IMR-90 (cell line): ENCODE data around the gene NUDT5. TPM values are rescaled to one million over a fixed set of nuclear protein-coding genes. Genes with fewer than 3 reads are reported as not detected.

Experiments
- ATAC-seq: fragments of 200-7000 bp; cut with Tn5 transposase; 2 replicates; pipeline ENCODE4 v1.9.1; 2020; ENCODE audit warnings: low read depth, mild to moderate bottlenecking, moderate library complexity
- BruUV-seq: library from RNA; stranded (reverse); fragments of 400-500 nt; replicated peaks from 2 replicates; lab custom pipeline; 2021; lab: Mats Ljungman, UMichigan
- CTCF ChIA-PET: fragments of 300-600 bp; formaldehyde crosslinking; extraction: SDS; loops from one replicate; lab custom pipeline; 2021; ENCODE audit warnings: antibody characterized with exemption; lab: Yijun Ruan, JAX
- POLR2A ChIA-PET: fragments of 300-600 bp; sonication (Branson Sonifier 250); formaldehyde crosslinking; loops from one replicate; lab custom pipeline; 2022; ENCODE audit warnings: antibody characterized with exemption; ENCODE audit not compliant: unreplicated experiment; lab: Charles Lee
- DNase-seq: peaks from one replicate; pipeline ENCODE4 v3.0.0; 2013
- H2AFZ ChIP-seq: replicated peaks from 2 replicates; pipeline ENCODE3; 2013; ENCODE audit warnings: low read length, mild to moderate bottlenecking; ENCODE audit not compliant: poor library complexity
- H2AK5ac ChIP-seq: 2 replicates; pipeline ENCODE4 v1.6.1; 2013; ENCODE audit warnings: low read depth, low read length, inconsistent platforms
- H2AK9ac ChIP-seq: replicated peaks from 2 replicates; pipeline ENCODE3; 2013; ENCODE audit warnings: mild to moderate bottlenecking, low read depth, low read length, moderate library complexity; ENCODE audit not compliant: poor library complexity
- H2BK120ac ChIP-seq: 2 replicates; pipeline ENCODE4 v1.6.1; 2013; ENCODE audit warnings: low read depth, low read length, inconsistent platforms
- H2BK15ac ChIP-seq: 3 replicates; pipeline ENCODE4 v1.6.1; 2013; ENCODE audit warnings: low read depth, low read length, inconsistent platforms
- H2BK20ac ChIP-seq: 2 replicates; pipeline ENCODE4 v1.6.1; 2013; ENCODE audit warnings: low read depth, mild to moderate bottlenecking, inconsistent platforms, low read length, moderate library complexity
- H2BK5ac ChIP-seq: 2 replicates; pipeline ENCODE4 v1.6.1; 2013; ENCODE audit warnings: mild to moderate bottlenecking, low read depth, low read length, inconsistent platforms; ENCODE audit not compliant: poor library complexity, severe bottlenecking
- H3K14ac ChIP-seq: replicated peaks from 2 replicates; pipeline ENCODE4 v1.6.1; 2013; ENCODE audit warnings: low read depth, low read length, inconsistent platforms
- H3K18ac ChIP-seq: 2 replicates; pipeline ENCODE4 v1.6.1; 2013; ENCODE audit warnings: low read depth, low read length, control low read depth
- H3K23ac ChIP-seq: 2 replicates; pipeline ENCODE4 v1.6.1; 2013; ENCODE audit warnings: low read depth, low read length, inconsistent platforms
- H3K27ac ChIP-seq: 2 replicates; pipeline ENCODE4 v1.5.1; 2013; ENCODE audit warnings: mild to moderate bottlenecking, control low read depth, low read length; ENCODE audit not compliant: insufficient read depth
- H3K27me3 ChIP-seq: 2 replicates; pipeline ENCODE4 v1.6.1; 2013; ENCODE audit warnings: low read length; ENCODE audit not compliant: control insufficient read depth, insufficient read depth
- H3K36me3 ChIP-seq: 2 replicates; pipeline ENCODE4 v1.6.1; 2013; ENCODE audit warnings: low read length, mixed read lengths; ENCODE audit not compliant: control insufficient read depth, insufficient read depth
- H3K4ac ChIP-seq: 2 replicates; pipeline ENCODE4 v1.6.1; 2013; ENCODE audit warnings: low read depth, low read length, inconsistent platforms
- H3K4me1 ChIP-seq: 2 replicates; pipeline ENCODE4 v1.6.1; 2013; ENCODE audit warnings: low read length, mixed read lengths; ENCODE audit not compliant: control insufficient read depth, insufficient read depth
- H3K4me2 ChIP-seq: 2 replicates; pipeline ENCODE4 v1.6.1; 2013; ENCODE audit warnings: low read depth, mild to moderate bottlenecking, control low read depth, low read length, moderate library complexity
- H3K4me3 ChIP-seq: 2 replicates; pipeline ENCODE4 v1.5.1; 2013; ENCODE audit warnings: low read depth, mild to moderate bottlenecking, control low read depth, low read length, moderate library complexity; ENCODE audit not compliant: insufficient read depth
- H3K56ac ChIP-seq: 2 replicates; pipeline ENCODE4 v1.6.1; 2013; ENCODE audit warnings: low read length, inconsistent platforms; ENCODE audit not compliant: insufficient read depth; ENCODE audit errors: extremely low read depth
- H3K79me1 ChIP-seq, 2 experiments: 2 replicates each; pipeline ENCODE4 v1.6.1; 2013; ENCODE audit warnings: low read length in 2 of 2, inconsistent platforms in 1 of 2, low read depth in 1 of 2
- H3K9ac ChIP-seq: 2 replicates; pipeline ENCODE4 v1.6.1; 2013; ENCODE audit warnings: low read depth, low read length, control low read depth
- H3K9me1 ChIP-seq: 2 replicates; pipeline ENCODE4 v1.6.1; 2013; ENCODE audit warnings: low read length, inconsistent platforms; ENCODE audit not compliant: insufficient read depth
- H3K9me3 ChIP-seq: 2 replicates; pipeline ENCODE4 v1.6.1; 2013; ENCODE audit warnings: low read length; ENCODE audit not compliant: control insufficient read depth, insufficient read depth
- H4K20me1 ChIP-seq: 2 replicates; pipeline ENCODE4 v1.6.1; 2013; ENCODE audit warnings: low read length, inconsistent platforms; ENCODE audit not compliant: insufficient read depth
- H4K5ac ChIP-seq: 2 replicates; pipeline ENCODE4 v1.6.1; 2013; ENCODE audit warnings: mild to moderate bottlenecking, low read depth, low read length, control low read depth
- H4K8ac ChIP-seq, 2 experiments: 2 replicates each; pipeline ENCODE4 v1.6.1; 2013; ENCODE audit warnings: low read depth in 2 of 2, low read length in 2 of 2, control low read depth in 1 of 2, inconsistent platforms in 1 of 2
- H4K91ac ChIP-seq: 2 replicates; pipeline ENCODE4 v1.6.1; 2013; ENCODE audit warnings: low read depth, low read length, inconsistent platforms; ENCODE audit not compliant: insufficient read depth
- BHLHE40 ChIP-seq: fragments of 150-350 bp; IDR thresholded peaks from 2 replicates; pipeline ENCODE4 v1.6.1; 2016; ENCODE audit warnings: mild to moderate bottlenecking, low read depth, low read length
- CEBPB ChIP-seq: IDR thresholded peaks from 2 replicates; pipeline ENCODE4 v1.6.1; 2012; ENCODE audit warnings: low read depth, low read length, improper control_type of control experiment
- CHD1 ChIP-seq: IDR thresholded peaks from 2 replicates; pipeline ENCODE4 v1.6.1; 2012; ENCODE audit warnings: low read depth, low read length, improper control_type of control experiment
- FOS ChIP-seq: fragments of 150-350 bp; IDR thresholded peaks from 2 replicates; pipeline ENCODE4 v1.6.1; 2016; ENCODE audit warnings: low read depth, low read length
- MAZ ChIP-seq: IDR thresholded peaks from 2 replicates; pipeline ENCODE4 v1.6.1; 2012; ENCODE audit warnings: low read depth, mild to moderate bottlenecking, low read length, improper control_type of control experiment, moderate library complexity, borderline replicate concordance
- MXI1 ChIP-seq: IDR thresholded peaks from 2 replicates; pipeline ENCODE4 v1.6.1; 2012; ENCODE audit warnings: low read depth, mild to moderate bottlenecking, low read length, moderate library complexity, borderline replicate concordance
- RAD21 ChIP-seq: IDR thresholded peaks from 2 replicates; pipeline ENCODE4 v1.6.1; 2012; ENCODE audit warnings: low read length, improper control_type of control experiment
- RFX5 ChIP-seq: IDR thresholded peaks from 2 replicates; pipeline ENCODE4 v1.8.0; 2012; ENCODE audit warnings: low read depth, mild to moderate bottlenecking, low read length, moderate library complexity
- SMC3 ChIP-seq: fragments of 150-350 bp; IDR thresholded peaks from 2 replicates; pipeline ENCODE4 v1.6.1; 2016; ENCODE audit warnings: low read depth, mild to moderate bottlenecking, antibody characterized with exemption, low read length, moderate library complexity
- WGBS, 2 experiments: methylation state at CpG; one replicate each; pipeline versions ENCODE4 v1.1.5 to v1.1.7; 2013; ENCODE audit warnings: missing lambda C conversion rate in 2 of 2; ENCODE audit not compliant: insufficient read length in 1 of 2; ENCODE audit errors: extremely low coverage in 2 of 2; 5-methylcytosine and 5-hydroxymethylcytosine counted together
- dilution Hi-C: fragments of 300-500 bp; cut with HindIII; formaldehyde crosslinking; loops from one replicate; pipeline ENCODE4 v1.14.3; 2018; ENCODE audit warnings: low sequenced_read_pairs; ENCODE audit not compliant: unreplicated experiment
- in situ Hi-C: fragments of 300-500 bp; cut with MboI; formaldehyde crosslinking; loops from 3 replicates; pipeline ENCODE4 v1.14.3; 2019; ENCODE audit warnings: low sequenced_read_pairs, inconsistent platforms, mixed read lengths
- intact Hi-C: fragments of 100-400 bp; cut with micrococcal nuclease; formaldehyde crosslinking; loops from 2 replicates; pipeline ENCODE4 v1.10.0; 2022
- polyA plus RNA-seq, 3 experiments: library from polyadenylated mRNA; depleted of rRNA; stranded (reverse); fragments of >200 nt; gene quantifications; 2 replicates each; pipeline ENCODE4 v1.2.3, GENCODE V29; 2012; ENCODE audit warnings: low replicate concordance in 1 of 3
- total RNA-seq: library from RNA; depleted of rRNA; stranded (reverse); fragments of >200 nt; gene quantifications from 2 replicates; pipeline ENCODE4 v1.2.3, GENCODE V29; 2012
- TF ChIP-seq, protein P1 (sequence below): conservative IDR thresholded peaks from 2 replicates; pipeline ENCODE4 v1.5.1; 2012; ENCODE audit warnings: mild to moderate bottlenecking, low read depth, low read length, improper control_type of control experiment
- TF ChIP-seq, protein P2 (sequence below): fragments of 150-350 bp; IDR thresholded peaks from 2 replicates; pipeline ENCODE4 v1.6.1; 2017; ENCODE audit warnings: mild to moderate bottlenecking, antibody characterized with exemption, low read length, low read depth

NUDT5 gene
- total and polyA plus RNA-seq, 2 of the 4 experiments (the other 2 are of a cell fraction), result 70.1 to 74.6 TPM

DNA sequence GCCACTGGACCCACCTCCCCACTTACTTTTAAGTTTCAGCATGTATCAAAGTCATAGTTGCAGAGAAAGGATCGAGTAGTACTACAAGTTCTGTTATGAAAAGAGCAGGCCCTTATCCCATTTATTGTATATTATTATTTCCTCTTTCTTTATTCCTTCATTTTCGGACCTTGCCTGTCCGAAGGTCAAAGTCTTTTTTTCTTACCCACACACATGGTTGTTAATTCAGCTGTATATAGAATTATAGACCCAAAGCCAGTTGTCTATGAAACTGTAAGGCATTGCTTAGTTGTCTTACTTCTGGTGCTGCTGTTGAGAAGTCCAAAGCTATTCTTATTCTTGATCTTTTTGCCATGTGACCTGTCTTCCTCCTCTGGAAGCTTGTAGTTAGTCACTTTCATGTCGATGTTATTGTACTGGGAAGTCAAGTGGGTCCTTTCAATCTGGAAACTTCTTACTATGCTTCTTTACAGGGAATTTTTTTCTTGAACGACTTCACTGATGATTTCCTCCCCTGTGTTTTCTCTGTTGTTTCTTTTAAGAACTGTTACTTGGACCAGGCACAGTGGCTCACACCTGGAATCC lies 8.3 kb downstream of the NUDT5 start:
- Histone ChIP-seq H4K20me1 (peaks cover 16% of the 10 kb centered on the region; the same call in 1 of the 2 replicates), H3K4me2 (no peak overlapping the region), H2BK120ac (no peak overlapping the region), H3K23ac (no peak overlapping the region), H2AFZ (no peak overlapping the region), H3K36me3 (peaks cover 13% of the 10 kb centered on the region), H3K27ac (no peak overlapping the region), H2AK5ac (no peak overlapping the region), H3K4ac (no peak overlapping the region), H3K14ac (no peak overlapping the region), H3K27me3 (no peaks in the 10 kb centered on the region), H3K9me1 (peaks cover 9% of the 10 kb centered on the region; the same call in 1 of the 2 replicates), H2AK9ac (no peak overlapping the region), H4K91ac (no peak overlapping the region), H3K9ac (no peak overlapping the region), H3K79me1 (peaks cover 30 to 56% of the 10 kb centered on the region in 2 experiments), H3K18ac (no peak overlapping the region), H2BK20ac (no peak overlapping the region), H3K4me1 (peaks cover 4% of the 10 kb centered on the region; the same call in 1 of the 2 replicates), H2BK15ac (no peak overlapping the region), H3K56ac (no peak overlapping the region), H4K5ac (no peak overlapping the region), H2BK5ac (no peak overlapping the region), H3K9me3 (no peaks in the 10 kb centered on the region), H3K4me3 (no peak overlapping the region), H4K8ac (no peak overlapping the region)
- dilution Hi-C loops (no loop called here), intact Hi-C loops (no loop called here), in situ Hi-C loops (no loop called here)
- no peak for DNase-seq
- ChIA-PET CTCF (no interaction called here), POLR2A (no interaction called here)
- no CpG with 5 or more reads among the region's 5 CpGs for WGBS, 2 experiments
- no peak for ATAC-seq
- no TSS peak for BruUV-seq
- no peak for TF ChIP-seq FOS
- TF ChIP-seq RFX5, result no peak
- no peak for TF ChIP-seq MXI1
- no peak for TF ChIP-seq SMC3
- TF ChIP-seq, protein P1, sequence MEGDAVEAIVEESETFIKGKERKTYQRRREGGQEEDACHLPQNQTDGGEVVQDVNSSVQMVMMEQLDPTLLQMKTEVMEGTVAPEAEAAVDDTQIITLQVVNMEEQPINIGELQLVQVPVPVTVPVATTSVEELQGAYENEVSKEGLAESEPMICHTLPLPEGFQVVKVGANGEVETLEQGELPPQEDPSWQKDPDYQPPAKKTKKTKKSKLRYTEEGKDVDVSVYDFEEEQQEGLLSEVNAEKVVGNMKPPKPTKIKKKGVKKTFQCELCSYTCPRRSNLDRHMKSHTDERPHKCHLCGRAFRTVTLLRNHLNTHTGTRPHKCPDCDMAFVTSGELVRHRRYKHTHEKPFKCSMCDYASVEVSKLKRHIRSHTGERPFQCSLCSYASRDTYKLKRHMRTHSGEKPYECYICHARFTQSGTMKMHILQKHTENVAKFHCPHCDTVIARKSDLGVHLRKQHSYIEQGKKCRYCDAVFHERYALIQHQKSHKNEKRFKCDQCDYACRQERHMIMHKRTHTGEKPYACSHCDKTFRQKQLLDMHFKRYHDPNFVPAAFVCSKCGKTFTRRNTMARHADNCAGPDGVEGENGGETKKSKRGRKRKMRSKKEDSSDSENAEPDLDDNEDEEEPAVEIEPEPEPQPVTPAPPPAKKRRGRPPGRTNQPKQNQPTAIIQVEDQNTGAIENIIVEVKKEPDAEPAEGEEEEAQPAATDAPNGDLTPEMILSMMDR, result no peak
- TF ChIP-seq MAZ, result no peak
- no peak for TF ChIP-seq RAD21
- no peak for TF ChIP-seq BHLHE40
- TF ChIP-seq CEBPB, result no peak
- TF ChIP-seq CHD1, result no peak
- TF ChIP-seq, protein P2, sequence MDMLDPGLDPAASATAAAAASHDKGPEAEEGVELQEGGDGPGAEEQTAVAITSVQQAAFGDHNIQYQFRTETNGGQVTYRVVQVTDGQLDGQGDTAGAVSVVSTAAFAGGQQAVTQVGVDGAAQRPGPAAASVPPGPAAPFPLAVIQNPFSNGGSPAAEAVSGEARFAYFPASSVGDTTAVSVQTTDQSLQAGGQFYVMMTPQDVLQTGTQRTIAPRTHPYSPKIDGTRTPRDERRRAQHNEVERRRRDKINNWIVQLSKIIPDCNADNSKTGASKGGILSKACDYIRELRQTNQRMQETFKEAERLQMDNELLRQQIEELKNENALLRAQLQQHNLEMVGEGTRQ, result no peak
